ENCODE results near the gene ATOH8.

ATOH8 gene

GRCh38 chr2:85731606-85732005 lies 22.2 kb upstream of the ATOH8 start:
- Histone ChIP-seq H3K36me3 (ENCODE audit: insufficient read depth, low read length) (no peaks in the 10 kb centered on the region), H3K9me3 (ENCODE audit: low read depth, low read length) (no peaks in the 10 kb centered on the region), H3K27ac (no peak overlapping the region), H3K9ac (ENCODE audit: insufficient read length) (no peak overlapping the region), H3K4me3 (no peak overlapping the region)
- TF ChIP-seq EZH2 (IDR thresholded peaks at IDR 0.05): no peak
- no peak for TF ChIP-seq POLR2AphosphoS5 (IDR thresholded peaks at IDR 0.05; ENCODE audit: borderline replicate concordance, low read depth, low read length)
- no peak for TF ChIP-seq FOXP2 (optimal IDR thresholded peaks at IDR 0.05; ENCODE audit: control extremely low read depth, extremely low read length, insufficient read depth)
- no peak for DNase-seq (ENCODE audit: low read depth, low spot score)

GRCh38 chr2:85732467-85733120 lies 21.2 kb upstream of the ATOH8 start:
- no peak overlapping the region for H3K9ac ChIP-seq (ENCODE audit: insufficient read length)
- DNase-seq (ENCODE audit: low read depth, low spot score): no peak
- no peak overlapping the region for H3K4me3 ChIP-seq
- TF ChIP-seq POLR2AphosphoS5 (IDR thresholded peaks at IDR 0.05; ENCODE audit: borderline replicate concordance, low read depth, low read length) (no peak), FOXP2 (optimal IDR thresholded peaks at IDR 0.05; ENCODE audit: control extremely low read depth, extremely low read length, insufficient read depth) (no peak), EZH2 (IDR thresholded peaks at IDR 0.05) (no peak)
- no peak overlapping the region for H3K27ac ChIP-seq
- no peaks in the 10 kb centered on the region for H3K9me3 ChIP-seq (ENCODE audit: low read depth, low read length)
- no peaks in the 10 kb centered on the region for H3K36me3 ChIP-seq (ENCODE audit: insufficient read depth, low read length)

- no peak for DNase-seq (ENCODE audit: low read depth, low spot score)
- no peak overlapping the region for H3K27ac ChIP-seq
- TF ChIP-seq FOXP2 (optimal IDR thresholded peaks at IDR 0.05; ENCODE audit: control extremely low read depth, extremely low read length, insufficient read depth): no peak
- no peak for TF ChIP-seq POLR2AphosphoS5 (IDR thresholded peaks at IDR 0.05; ENCODE audit: borderline replicate concordance, low read depth, low read length)
- TF ChIP-seq EZH2 (IDR thresholded peaks at IDR 0.05): no peak
- H3K4me3 ChIP-seq: no peak overlapping the region
- H3K9ac ChIP-seq (ENCODE audit: insufficient read length): no peak overlapping the region
- H3K9me3 ChIP-seq (ENCODE audit: low read depth, low read length): no peaks in the 10 kb centered on the region
- H3K36me3 ChIP-seq (ENCODE audit: insufficient read depth, low read length): no peaks in the 10 kb centered on the region
Observed at GRCh38 chr2:85733121-85733960, 20.4 kb upstream of the ATOH8 start.

GRCh38 chr2:85734015-85734414 lies 19.8 kb upstream of the ATOH8 start:
- H3K36me3 ChIP-seq (ENCODE audit: insufficient read depth, low read length): no peaks in the 10 kb centered on the region
- no peaks in the 10 kb centered on the region for H3K9me3 ChIP-seq (ENCODE audit: low read depth, low read length)
- no peak overlapping the region for H3K9ac ChIP-seq (ENCODE audit: insufficient read length)
- no peak for DNase-seq (ENCODE audit: low read depth, low spot score)
- H3K4me3 ChIP-seq: no peak overlapping the region
- no peak for TF ChIP-seq EZH2 (IDR thresholded peaks at IDR 0.05)
- no peak for TF ChIP-seq POLR2AphosphoS5 (IDR thresholded peaks at IDR 0.05; ENCODE audit: borderline replicate concordance, low read depth, low read length)
- TF ChIP-seq FOXP2 (optimal IDR thresholded peaks at IDR 0.05; ENCODE audit: control extremely low read depth, extremely low read length, insufficient read depth): no peak
- no peak overlapping the region for H3K27ac ChIP-seq

- Histone ChIP-seq H3K9ac (ENCODE audit: insufficient read length) (no peak overlapping the region), H3K9me3 (ENCODE audit: low read depth, low read length) (no peaks in the 10 kb centered on the region), H3K36me3 (ENCODE audit: insufficient read depth, low read length) (no peaks in the 10 kb centered on the region), H3K4me3 (no peak overlapping the region), H3K27ac (no peak overlapping the region)
- no peak for DNase-seq (ENCODE audit: low read depth, low spot score)
- TF ChIP-seq EZH2 (IDR thresholded peaks at IDR 0.05) (no peak), FOXP2 (optimal IDR thresholded peaks at IDR 0.05; ENCODE audit: control extremely low read depth, extremely low read length, insufficient read depth) (no peak), POLR2AphosphoS5 (IDR thresholded peaks at IDR 0.05; ENCODE audit: borderline replicate concordance, low read depth, low read length) (no peak)
Observed at GRCh38 chr2:85734942-85735608, 18.7 kb upstream of the ATOH8 start.

GRCh38 chr2:85735691-85736090 lies 18.1 kb upstream of the ATOH8 start:
- Histone ChIP-seq H3K9ac (ENCODE audit: insufficient read length) (no peak overlapping the region), H3K36me3 (ENCODE audit: insufficient read depth, low read length) (no peaks in the 10 kb centered on the region; the same call in 1 of the 2 replicates), H3K4me3 (no peak overlapping the region), H3K27ac (no peak overlapping the region), H3K9me3 (ENCODE audit: low read depth, low read length) (no peaks in the 10 kb centered on the region)
- no peak for TF ChIP-seq FOXP2 (optimal IDR thresholded peaks at IDR 0.05; ENCODE audit: control extremely low read depth, extremely low read length, insufficient read depth)
- no peak for TF ChIP-seq EZH2 (IDR thresholded peaks at IDR 0.05)
- no peak for TF ChIP-seq POLR2AphosphoS5 (IDR thresholded peaks at IDR 0.05; ENCODE audit: borderline replicate concordance, low read depth, low read length)
- no peak for DNase-seq (ENCODE audit: low read depth, low spot score)

GRCh38 chr2:85736456-85737355 lies 17.1 kb upstream of the ATOH8 start:
- Histone ChIP-seq H3K36me3 (ENCODE audit: insufficient read depth, low read length) (no peaks in the 10 kb centered on the region; the same call in 1 of the 2 replicates), H3K9me3 (ENCODE audit: low read depth, low read length) (no peaks in the 10 kb centered on the region), H3K4me3 (no peak overlapping the region), H3K9ac (ENCODE audit: insufficient read length) (no peak overlapping the region), H3K27ac (no peak overlapping the region)
- no peak for TF ChIP-seq POLR2AphosphoS5 (IDR thresholded peaks at IDR 0.05; ENCODE audit: borderline replicate concordance, low read depth, low read length)
- no peak for TF ChIP-seq EZH2 (IDR thresholded peaks at IDR 0.05)
- no peak for TF ChIP-seq FOXP2 (optimal IDR thresholded peaks at IDR 0.05; ENCODE audit: control extremely low read depth, extremely low read length, insufficient read depth)
- DNase-seq (ENCODE audit: low read depth, low spot score): no peak

Data from SK-N-MC (cell line).